Fibroblast of lung (primary cell): ENCODE measurements around the gene SGO1.

Experiments used
- EZH2 ChIP-seq: IDR thresholded peaks from 2 replicates; pipeline ENCODE4 v1.5.1; 2012; ENCODE audit warnings: low read length, control low read depth, mild to moderate bottlenecking; ENCODE audit errors: missing control alignments
- TF ChIP-seq, protein P1 (sequence below), 2 donors: IDR thresholded peaks in 1 of 2; conservative IDR thresholded peaks in 1 of 2; 1 replicate in 1 of 2; 2 replicates in 1 of 2; pipeline ENCODE4 v1.5.1; 2011 to 2012; ENCODE audit warnings: low read length in 2 of 2, control low read depth in 1 of 2, inconsistent platforms in 1 of 2, low read depth in 1 of 2, mild to moderate bottlenecking in 1 of 2

GRCh38 chr3:20218215-20218614, 32.2 kb upstream of the SGO1 start:
- TF ChIP-seq, protein P1, sequence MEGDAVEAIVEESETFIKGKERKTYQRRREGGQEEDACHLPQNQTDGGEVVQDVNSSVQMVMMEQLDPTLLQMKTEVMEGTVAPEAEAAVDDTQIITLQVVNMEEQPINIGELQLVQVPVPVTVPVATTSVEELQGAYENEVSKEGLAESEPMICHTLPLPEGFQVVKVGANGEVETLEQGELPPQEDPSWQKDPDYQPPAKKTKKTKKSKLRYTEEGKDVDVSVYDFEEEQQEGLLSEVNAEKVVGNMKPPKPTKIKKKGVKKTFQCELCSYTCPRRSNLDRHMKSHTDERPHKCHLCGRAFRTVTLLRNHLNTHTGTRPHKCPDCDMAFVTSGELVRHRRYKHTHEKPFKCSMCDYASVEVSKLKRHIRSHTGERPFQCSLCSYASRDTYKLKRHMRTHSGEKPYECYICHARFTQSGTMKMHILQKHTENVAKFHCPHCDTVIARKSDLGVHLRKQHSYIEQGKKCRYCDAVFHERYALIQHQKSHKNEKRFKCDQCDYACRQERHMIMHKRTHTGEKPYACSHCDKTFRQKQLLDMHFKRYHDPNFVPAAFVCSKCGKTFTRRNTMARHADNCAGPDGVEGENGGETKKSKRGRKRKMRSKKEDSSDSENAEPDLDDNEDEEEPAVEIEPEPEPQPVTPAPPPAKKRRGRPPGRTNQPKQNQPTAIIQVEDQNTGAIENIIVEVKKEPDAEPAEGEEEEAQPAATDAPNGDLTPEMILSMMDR (conservative IDR thresholded peaks at IDR 0.05 in 1 of 2, IDR thresholded peaks at IDR 0.05 in 1 of 2; ENCODE audit: low read depth in 1 of 2, low read length in 2 of 2): no peak
- TF ChIP-seq EZH2: no peak
